Endothelial cell of umbilical vein (primary cell): ENCODE data around the gene SCYL2. TPM values are rescaled to one million over a fixed set of nuclear protein-coding genes. Genes with fewer than 3 reads are reported as not detected.

Experiments used
- BruUV-seq: library from RNA; stranded (reverse); fragments of 400-500 nt; replicated peaks from 2 replicates; lab custom pipeline; 2021; lab: Mats Ljungman, UMichigan
- CTCF ChIA-PET: fragments of 300-600, 350-600 bp; sonication (Branson Sonifier 250); formaldehyde crosslinking; loops from one replicate; lab custom pipeline; 2021; ENCODE audit warnings: antibody characterized with exemption, inconsistent platforms; lab: Charles Lee
- POLR2A ChIA-PET: fragments of 300-600, 350-600 bp; sonication (Branson Sonifier 250); formaldehyde crosslinking; loops from one replicate; lab custom pipeline; 2021; ENCODE audit warnings: antibody characterized with exemption, inconsistent platforms; lab: Charles Lee
- DNase-seq: peaks from one replicate; pipeline ENCODE4 v3.0.0-alpha.2; 2011; ENCODE audit warnings: low read depth, low spot score
- FAIRE-seq: peaks from 2 replicates; lab custom pipeline; 2011; peaks lifted over from hg19 to GRCh38; lab: Jason Lieb, UNC
- H2AFZ ChIP-seq: 2 replicates; pipeline ENCODE4 v1.6.0; 2012; ENCODE audit warnings: low read depth, low read length, control low read depth, inconsistent platforms
- H3K27ac ChIP-seq: 2 replicates; pipeline ENCODE4 v1.5.1; 2011; ENCODE audit warnings: low read depth, mild to moderate bottlenecking, control low read depth, low read length, moderate library complexity; ENCODE audit not compliant: insufficient read depth
- H3K27me3 ChIP-seq, 2 experiments: 2 replicates each; pipeline versions ENCODE4 v1.6.0 to v1.6.1; 2011; ENCODE audit warnings: low read length in 2 of 2, mixed read lengths in 1 of 2; ENCODE audit not compliant: control insufficient read depth in 2 of 2, insufficient read depth in 2 of 2
- H3K36me3 ChIP-seq, 2 experiments: 2 replicates in 1 of 2; 3 replicates in 1 of 2; pipeline ENCODE4 v1.5.1; 2011; ENCODE audit warnings: low read length in 2 of 2, mild to moderate bottlenecking in 1 of 2, moderate library complexity in 1 of 2; ENCODE audit not compliant: control insufficient read depth in 2 of 2, insufficient read depth in 2 of 2; ENCODE audit errors: extremely low read depth in 1 of 2
- H3K4me1 ChIP-seq: 3 replicates; pipeline ENCODE4 v1.5.1; 2011; ENCODE audit warnings: mild to moderate bottlenecking, low read length; ENCODE audit not compliant: control insufficient read depth, insufficient read depth; ENCODE audit errors: extremely low read depth
- H3K4me2 ChIP-seq: 2 replicates; pipeline ENCODE4 v1.6.1; 2011; ENCODE audit warnings: low read length, control low read depth, mixed read lengths; ENCODE audit not compliant: insufficient read depth
- H3K4me3 ChIP-seq, 3 experiments: fragments of 200-600 bp in 1 of 3; sonication (generic), shearing (Covaris generic) in 1 of 3; replicated peaks in 1 of 3; 2 replicates each; pipeline ENCODE4 v1.5.1; 2011 to 2016; ENCODE audit warnings: control low read depth in 3 of 3, low read length in 3 of 3, mild to moderate bottlenecking in 2 of 3, inconsistent platforms in 1 of 3, low read depth in 1 of 3, moderate library complexity in 1 of 3; ENCODE audit not compliant: insufficient read depth in 1 of 3
- H3K79me2 ChIP-seq: 2 replicates; pipeline ENCODE4 v1.6.0; 2012; ENCODE audit warnings: low read length, inconsistent platforms; ENCODE audit not compliant: control insufficient read depth, insufficient read depth
- H3K9ac ChIP-seq: replicated peaks from 2 replicates; pipeline ENCODE3; 2011; ENCODE audit warnings: low read length, control low read depth; ENCODE audit not compliant: insufficient read depth; ENCODE audit errors: extremely low read depth
- H3K9me1 ChIP-seq: replicated peaks from 3 replicates; pipeline ENCODE4 v1.6.0; 2011; ENCODE audit warnings: mild to moderate bottlenecking, low read length; ENCODE audit not compliant: control insufficient read depth, insufficient read depth; ENCODE audit errors: extremely low read depth
- H3K9me3 ChIP-seq: replicated peaks from 2 replicates; pipeline ENCODE4 v1.5.1; 2012; ENCODE audit warnings: low read length, inconsistent platforms; ENCODE audit not compliant: control insufficient read depth, insufficient read depth
- H4K20me1 ChIP-seq: replicated peaks from 2 replicates; pipeline ENCODE3; 2011; ENCODE audit warnings: mild to moderate bottlenecking, low read length; ENCODE audit not compliant: control insufficient read depth, insufficient read depth; ENCODE audit errors: extremely low read depth
- CTCF ChIP-seq, 2 donors: IDR thresholded peaks; 1 replicate in 1 of 2; 2 replicates in 1 of 2; pipeline ENCODE4 v1.5.1; 2011; ENCODE audit warnings: low read length in 2 of 2, mild to moderate bottlenecking in 2 of 2, moderate library complexity in 2 of 2, control low read depth in 1 of 2, inconsistent platforms in 1 of 2, low read depth in 1 of 2; ENCODE audit not compliant: insufficient read depth in 1 of 2; ENCODE audit errors: extremely low read depth in 1 of 2
- FOS ChIP-seq: IDR thresholded peaks from 2 replicates; pipeline ENCODE4 v1.6.1; 2011; ENCODE audit warnings: mild to moderate bottlenecking, low read length, moderate library complexity, borderline replicate concordance; ENCODE audit not compliant: insufficient read depth
- GATA2 ChIP-seq: IDR thresholded peaks from 2 replicates; pipeline ENCODE4 v1.7.0; 2011; ENCODE audit warnings: low read depth, mild to moderate bottlenecking, moderate library complexity, mixed read lengths, low read length; ENCODE audit not compliant: insufficient read length, insufficient read depth
- JUN ChIP-seq: IDR thresholded peaks from 2 replicates; pipeline ENCODE4 v1.6.1; 2011; ENCODE audit warnings: borderline replicate concordance, low read depth; ENCODE audit not compliant: insufficient read length, insufficient read depth
- MAX ChIP-seq: IDR thresholded peaks from 2 replicates; pipeline ENCODE4 v1.6.1; 2011; ENCODE audit not compliant: insufficient read depth, insufficient read length
- MYC ChIP-seq: IDR thresholded peaks from one replicate; pipeline ENCODE4 v1.6.1; 2011; ENCODE audit warnings: mild to moderate bottlenecking, low read depth, low read length
- POLR2A ChIP-seq: IDR thresholded peaks from 2 replicates; pipeline ENCODE4 v1.6.1; 2012; ENCODE audit warnings: low read depth, mild to moderate bottlenecking, control low read depth, low read length
- dilution Hi-C: fragments of 300-500 bp; cut with MboI; formaldehyde crosslinking; loops from one replicate; pipeline ENCODE4 v1.15.0; 2019; ENCODE audit warnings: low sequenced_read_pairs; ENCODE audit not compliant: extremely low pct_ligation_motif_present
- intact Hi-C: fragments of 100-400 bp; cut with micrococcal nuclease; formaldehyde crosslinking; loops from one replicate; pipeline ENCODE4 v1.10.0; 2022
- polyA plus RNA-seq, 4 experiments: library from polyadenylated mRNA; depleted of rRNA in 3 of 4; stranded (reverse) in 3 of 4; unstranded in 1 of 4; fragments of >200 nt; gene quantifications; 2 replicates each; pipeline versions ENCODE4 v1.2.1 to v1.2.3, GENCODE V29; 2011 to 2012; ENCODE audit warnings: missing spikeins in 1 of 4
- total RNA-seq: library from RNA; stranded (reverse); gene quantifications from 2 replicates; pipeline ENCODE4 v1.2.3, GENCODE V29; 2021

SCYL2 gene
- total and polyA plus RNA-seq, 2 donors (not counting 3 experiments of a cell fraction or from before 2014, with no cell fraction given) = 12.5 to 41.4 TPM

GRCh38 chr12:100317371-100317770, 50.4 kb downstream of the SCYL2 start:
- no peaks in the 10 kb centered on the region for H3K27me3 ChIP-seq
- POLR2A ChIA-PET = no interaction called here
- no TSS peak for BruUV-seq
- dilution Hi-C loops (no loop called here), intact Hi-C loops (no loop called here)
- DNase-seq (no peak), FAIRE-seq (no peak)
- no peak overlapping the region for H3K9ac ChIP-seq
- H3K9me1 ChIP-seq = no peaks in the 10 kb centered on the region
- H4K20me1 ChIP-seq = no peaks in the 10 kb centered on the region
- no peaks in the 10 kb centered on the region for H3K79me2 ChIP-seq
- H2AFZ ChIP-seq = no peak overlapping the region
- TF ChIP-seq MYC (no peak), JUN (no peak), FOS (no peak), GATA2 (no peak), CTCF (IDR thresholded peaks at IDR 0.05; ENCODE audit: extremely low read depth in 1 of 2, insufficient read depth in 1 of 2, low read depth in 1 of 2, low read length in 2 of 2) (no peak), MAX (no peak), POLR2A (no peak)
- CTCF ChIA-PET = no interaction called here
- H3K36me3 ChIP-seq = peaks cover 2 to 3% of the 10 kb centered on the region in 2 experiments
- no peaks in the 10 kb centered on the region for H3K9me3 ChIP-seq
- no peak overlapping the region for H3K4me3 ChIP-seq
- no peaks in the 10 kb centered on the region for H3K4me1 ChIP-seq
- H3K4me2 ChIP-seq = no peak overlapping the region
- no peak overlapping the region for H3K27ac ChIP-seq
